Measurements from ENCODE around the gene OR2D3.
"Not testable (repeated sequence)": the region's sequence is repeated elsewhere in the genome, so short reads cannot be mapped to it uniquely, and the experiment has no call there.

The OR2D3 gene

GRCh38 chr11:6931146-6931713 is 10.4 kb downstream of the OR2D3 start:
- DNase-seq: no peak

DNA sequence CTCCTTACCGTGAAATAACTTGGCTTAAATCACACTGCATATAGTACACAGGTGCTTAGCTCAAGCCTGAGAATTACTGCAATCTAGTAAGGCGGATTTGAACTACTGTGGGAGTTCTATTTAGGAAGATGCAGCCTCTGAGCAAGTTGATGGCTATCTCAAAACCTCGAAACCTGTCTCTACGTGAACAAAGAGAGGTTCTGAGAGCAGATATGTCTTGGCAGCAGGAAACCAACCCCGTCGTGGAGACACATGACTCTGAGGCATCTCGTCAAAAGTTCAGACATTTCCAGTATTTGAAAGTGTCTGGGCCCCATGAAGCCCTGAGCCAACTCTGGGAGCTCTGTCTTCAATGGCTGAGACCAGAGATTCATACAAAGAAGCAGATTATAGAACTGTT is 11.3 kb downstream of the OR2D3 start:
- no peak for DNase-seq

- DNase-seq: no peak
Measured at GRCh38 chr11:6941970-6942369, 21.2 kb downstream of the OR2D3 start.

- DNase-seq: no peak
Measured at GRCh38 chr11:6943131-6943530, 22.3 kb downstream of the OR2D3 start.

DNA sequence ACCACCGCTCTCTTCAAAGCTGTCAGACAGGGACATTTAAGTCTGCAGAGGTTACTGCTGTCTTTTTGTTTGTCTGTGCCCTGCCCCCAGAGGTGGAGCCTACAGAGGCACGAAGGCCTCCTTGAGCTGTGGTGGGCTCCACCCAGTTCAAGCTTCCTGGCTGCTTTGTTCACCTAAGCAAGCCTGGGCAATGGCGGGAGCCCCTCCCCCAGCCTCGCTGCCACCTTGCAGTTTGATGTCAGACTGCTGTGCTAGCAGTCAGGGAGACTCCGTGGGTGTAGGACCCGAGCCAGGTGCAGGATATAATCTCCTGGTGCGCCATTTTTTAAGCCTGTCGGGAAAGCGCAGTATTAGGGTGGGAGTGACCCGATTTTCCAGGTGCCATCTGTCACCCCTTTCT is 33.4 kb downstream of the OR2D3 start:
- not testable (repeated sequence) for DNase-seq

DNA sequence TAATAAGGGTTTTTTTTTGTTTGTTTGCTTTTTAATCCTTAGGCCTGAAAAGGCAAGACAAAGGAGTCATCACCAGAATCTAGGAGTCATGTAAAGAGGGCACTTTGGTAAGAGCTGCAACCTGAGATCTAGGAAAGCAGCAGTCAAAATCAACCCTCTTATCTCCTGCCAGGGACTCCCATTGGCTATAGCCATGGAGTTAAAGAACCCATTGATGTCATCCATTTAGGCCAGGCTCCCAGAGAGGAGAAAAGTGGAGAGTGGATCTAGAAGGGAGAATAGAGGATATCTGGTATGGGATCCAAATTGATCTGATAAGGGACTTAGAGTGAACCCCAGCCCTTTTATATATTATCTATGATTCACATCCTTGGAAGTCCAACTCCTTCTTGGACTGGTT is 41.3 kb downstream of the OR2D3 start:
- no peak for DNase-seq

- no peak for DNase-seq
Measured at GRCh38 chr11:6962673-6963072, 41.9 kb downstream of the OR2D3 start.

- no peak for DNase-seq
Measured at GRCh38 chr11:6968816-6969215, 48.0 kb downstream of the OR2D3 start.

DNA sequence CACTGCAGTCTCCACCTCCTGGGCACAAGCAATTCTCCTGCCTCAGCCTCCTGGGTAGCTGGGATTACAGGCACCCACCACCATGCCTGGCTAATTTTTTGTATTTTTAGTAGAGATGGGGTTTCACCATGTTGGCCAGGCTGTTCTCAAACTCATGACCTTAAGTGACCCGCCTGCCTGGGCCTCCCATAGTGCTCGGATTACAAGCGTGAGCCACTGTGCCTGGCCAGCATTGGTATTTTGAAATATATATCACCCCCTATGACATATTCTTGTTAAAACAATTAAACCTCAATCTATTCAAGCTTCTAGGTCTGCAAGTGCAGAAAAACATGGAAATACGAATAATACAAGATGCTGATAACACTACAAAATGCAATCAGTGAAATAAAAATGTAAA is 49.1 kb downstream of the OR2D3 start:
- DNase-seq: not testable (repeated sequence)
